Measurements from ENCODE around the gene BRAT1.
"Not testable (repeated sequence)": the region's sequence is repeated elsewhere in the genome, so short reads cannot be mapped to it uniquely, and the experiment has no call there.

BRAT1 gene

GRCh38 chr7:2566890-2567678 is 11.8 kb upstream of the BRAT1 start:
- Histone ChIP-seq H3K9ac (ENCODE audit: low read depth, low read length, poor library complexity, severe bottlenecking) (no peak overlapping the region), H3K79me2 (ENCODE audit: insufficient read depth, low read length) (no peaks in the 10 kb centered on the region), H3F3A (ENCODE audit: low read depth) (no peaks in the 10 kb centered on the region), H3K27me3 (ENCODE audit: insufficient read depth, low read length, poor library complexity, severe bottlenecking) (no peaks in the 10 kb centered on the region), H2AFZ (ENCODE audit: low read length) (no peak overlapping the region), H3K4me1 (ENCODE audit: insufficient read depth, low read length, poor library complexity, severe bottlenecking) (no peaks in the 10 kb centered on the region), H3K36me3 (ENCODE audit: insufficient read depth, low read length) (no peaks in the 10 kb centered on the region), H4K20me1 (ENCODE audit: insufficient read depth, low read length, poor library complexity, severe bottlenecking) (no peaks in the 10 kb centered on the region), H3K9me3 (ENCODE audit: insufficient read depth, low read depth, low read length) (no peaks in the 10 kb centered on the region), H3K9me2 (replicated peaks; ENCODE audit: low read depth, low read length) (no peaks in the 10 kb centered on the region), H3K4me3 (ENCODE audit: low read length, poor library complexity, severe bottlenecking) (no peak overlapping the region), H3K4me2 (ENCODE audit: low read depth, low read length, poor library complexity, severe bottlenecking) (no peak overlapping the region)
- no peak for TF ChIP-seq EZH2phosphoT487 (IDR thresholded peaks at IDR 0.05; ENCODE audit: borderline replicate concordance)
- TF ChIP-seq CTCF (conservative IDR thresholded peaks at IDR 0.05; ENCODE audit: low read length), result no peak

GRCh38 chr7:2566348-2566889 is 11.1 kb upstream of the BRAT1 start:
- Histone ChIP-seq H4K20me1 (ENCODE audit: insufficient read depth, low read length, poor library complexity, severe bottlenecking) (no peaks in the 10 kb centered on the region), H3K36me3 (ENCODE audit: insufficient read depth, low read length) (no peaks in the 10 kb centered on the region), H3K4me2 (ENCODE audit: low read depth, low read length, poor library complexity, severe bottlenecking) (no peak overlapping the region), H3K9ac (ENCODE audit: low read depth, low read length, poor library complexity, severe bottlenecking) (no peak overlapping the region), H3F3A (ENCODE audit: low read depth) (no peaks in the 10 kb centered on the region), H2AFZ (ENCODE audit: low read length) (no peak overlapping the region), H3K79me2 (ENCODE audit: insufficient read depth, low read length) (no peaks in the 10 kb centered on the region), H3K9me3 (ENCODE audit: insufficient read depth, low read depth, low read length) (no peaks in the 10 kb centered on the region), H3K4me1 (ENCODE audit: insufficient read depth, low read length, poor library complexity, severe bottlenecking) (no peaks in the 10 kb centered on the region), H3K27me3 (ENCODE audit: insufficient read depth, low read length, poor library complexity, severe bottlenecking) (no peaks in the 10 kb centered on the region), H3K9me2 (replicated peaks; ENCODE audit: low read depth, low read length) (no peaks in the 10 kb centered on the region), H3K4me3 (ENCODE audit: low read length, poor library complexity, severe bottlenecking) (no peak overlapping the region)
- TF ChIP-seq CTCF (conservative IDR thresholded peaks at IDR 0.05; ENCODE audit: low read length) (no peak), EZH2phosphoT487 (IDR thresholded peaks at IDR 0.05; ENCODE audit: borderline replicate concordance) (no peak)

- no peaks in the 10 kb centered on the region for H4K20me1 ChIP-seq (ENCODE audit: insufficient read depth, low read length, poor library complexity, severe bottlenecking)
- no peaks in the 10 kb centered on the region for H3K36me3 ChIP-seq (ENCODE audit: insufficient read depth, low read length)
- H3K27me3 ChIP-seq (ENCODE audit: insufficient read depth, low read length, poor library complexity, severe bottlenecking), result no peaks in the 10 kb centered on the region
- H3K9me2 ChIP-seq (replicated peaks; ENCODE audit: low read depth, low read length), result no peaks in the 10 kb centered on the region
- H3F3A ChIP-seq (ENCODE audit: low read depth), result no peaks in the 10 kb centered on the region
- H3K9ac ChIP-seq (ENCODE audit: low read depth, low read length, poor library complexity, severe bottlenecking), result no peak overlapping the region
- TF ChIP-seq CTCF (conservative IDR thresholded peaks at IDR 0.05; ENCODE audit: low read length) (no peak), EZH2phosphoT487 (IDR thresholded peaks at IDR 0.05; ENCODE audit: borderline replicate concordance) (no peak)
- H3K4me3 ChIP-seq (ENCODE audit: low read length, poor library complexity, severe bottlenecking), result no peak overlapping the region
- H3K9me3 ChIP-seq (ENCODE audit: insufficient read depth, low read depth, low read length), result no peaks in the 10 kb centered on the region
- H2AFZ ChIP-seq (ENCODE audit: low read length), result no peak overlapping the region
- no peaks in the 10 kb centered on the region for H3K4me1 ChIP-seq (ENCODE audit: insufficient read depth, low read length, poor library complexity, severe bottlenecking)
- H3K4me2 ChIP-seq (ENCODE audit: low read depth, low read length, poor library complexity, severe bottlenecking), result no peak overlapping the region
- no peaks in the 10 kb centered on the region for H3K79me2 ChIP-seq (ENCODE audit: insufficient read depth, low read length)
Observed at GRCh38 chr7:2564970-2565540, 9.7 kb upstream of the BRAT1 start.

GRCh38 chr7:2563955-2564354 is 8.6 kb upstream of the BRAT1 start:
- not testable (repeated sequence) for H3K9me2 ChIP-seq (replicated peaks; ENCODE audit: low read depth, low read length); H3K9me3 ChIP-seq (ENCODE audit: insufficient read depth, low read depth, low read length); H3K27me3 ChIP-seq (ENCODE audit: insufficient read depth, low read length, poor library complexity, severe bottlenecking); H3K4me2 ChIP-seq (ENCODE audit: low read depth, low read length, poor library complexity, severe bottlenecking); H3K79me2 ChIP-seq (ENCODE audit: insufficient read depth, low read length); H3K9ac ChIP-seq (ENCODE audit: low read depth, low read length, poor library complexity, severe bottlenecking); H3F3A ChIP-seq (ENCODE audit: low read depth); H3K36me3 ChIP-seq (ENCODE audit: insufficient read depth, low read length); H3K4me1 ChIP-seq (ENCODE audit: insufficient read depth, low read length, poor library complexity, severe bottlenecking); H3K4me3 ChIP-seq (ENCODE audit: low read length, poor library complexity, severe bottlenecking); H2AFZ ChIP-seq (ENCODE audit: low read length); H4K20me1 ChIP-seq (ENCODE audit: insufficient read depth, low read length, poor library complexity, severe bottlenecking)

All from Loucy (cell line).